ENCODE measurements around the gene CTNNA3.

The CTNNA3 gene

GRCh38 chr10:66591865-66592264, 1104.1 kb downstream of the CTNNA3 start:
- DNase-seq, result no peak

- no peak for DNase-seq
Measured at GRCh38 chr10:66587680-66588050, 1108.3 kb downstream of the CTNNA3 start.

DNA sequence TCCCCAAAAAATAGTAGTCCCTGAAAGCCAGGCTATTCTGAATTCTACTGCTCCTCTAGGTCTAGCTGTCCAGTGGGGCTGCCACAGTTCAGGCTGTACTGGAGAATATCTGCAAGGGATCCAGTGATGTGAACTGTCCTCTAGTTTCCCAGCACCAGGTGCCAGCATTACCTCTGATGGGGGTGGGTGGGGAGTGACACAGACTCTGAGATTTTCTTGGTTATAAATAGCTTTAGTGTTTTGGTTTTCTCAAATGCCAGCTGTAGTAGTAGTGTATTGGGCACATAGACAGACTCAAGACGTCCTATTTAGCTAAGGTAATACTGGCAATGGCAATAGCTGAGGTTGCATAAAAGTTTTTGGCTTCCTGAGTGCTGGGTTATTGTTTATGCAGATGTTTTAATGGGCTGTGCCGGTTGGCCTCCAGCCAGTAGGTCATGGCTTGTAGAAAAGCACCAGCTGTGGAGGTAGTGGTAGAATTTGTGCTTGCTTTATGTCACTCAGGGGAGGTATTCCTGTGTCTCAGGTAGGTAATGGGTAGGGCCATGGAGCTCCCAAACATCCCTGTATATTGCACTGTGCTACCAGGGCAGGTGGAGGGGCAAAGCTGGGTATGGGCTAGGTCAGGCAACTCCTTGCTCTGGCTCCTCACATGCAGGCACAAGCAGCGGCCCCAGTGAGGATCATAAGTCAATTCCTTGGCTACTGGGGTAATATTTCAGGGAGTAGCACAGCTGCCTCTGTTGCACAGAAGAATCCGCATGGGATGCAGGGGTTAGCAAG, 1108.9 kb downstream of the CTNNA3 start:
- no peak for DNase-seq

GRCh38 chr10:66586073-66586472, 1109.9 kb downstream of the CTNNA3 start:
- DNase-seq, result no peak

DNA sequence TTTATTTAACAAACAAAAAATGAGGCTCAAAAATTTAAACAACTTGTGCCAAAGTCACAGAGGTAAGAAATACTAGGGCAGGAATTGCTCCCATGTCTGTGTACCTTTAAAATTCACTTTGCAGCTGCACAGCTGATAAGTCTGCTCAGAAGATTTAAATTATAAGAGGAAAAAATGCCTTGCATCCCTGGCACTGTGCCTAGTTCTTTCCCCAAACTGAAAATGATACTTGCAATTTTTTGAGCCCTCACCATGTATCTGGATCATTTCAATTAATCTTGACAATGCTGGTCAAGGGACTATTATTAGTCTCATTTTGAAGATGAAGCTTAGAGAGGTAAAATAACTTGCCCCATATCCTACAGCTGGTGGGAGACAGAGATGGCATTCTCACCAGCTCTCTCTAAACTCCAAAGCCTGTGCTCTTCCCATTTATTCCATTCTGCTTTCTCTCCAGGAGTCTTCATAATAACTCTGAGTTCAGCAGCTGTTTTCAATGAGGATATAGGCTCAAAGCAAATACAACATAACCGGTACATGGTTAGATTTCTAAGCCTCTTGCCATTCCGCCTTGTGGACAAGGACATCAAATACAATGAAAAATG, 1120.6 kb downstream of the CTNNA3 start:
- no peak for DNase-seq

DNA sequence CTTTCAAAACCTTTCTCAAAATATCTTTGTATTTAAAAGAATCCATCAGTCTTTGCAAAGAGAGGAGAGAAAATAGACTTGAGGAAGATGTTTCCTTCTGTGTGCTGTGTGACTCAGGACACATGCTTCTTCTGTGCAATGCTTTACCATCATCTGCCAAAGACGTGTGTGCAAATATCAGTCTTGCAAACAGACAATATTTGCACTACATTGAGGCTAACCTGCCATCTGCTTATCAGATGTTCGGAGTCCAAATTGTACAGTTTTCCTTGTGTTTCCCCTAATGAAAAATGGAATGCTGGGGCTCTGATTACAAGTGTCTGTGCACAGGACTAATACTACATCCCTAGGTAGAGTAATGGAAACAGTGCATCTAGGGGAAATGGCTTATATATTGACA, 1123.3 kb downstream of the CTNNA3 start:
- DNase-seq, result no peak

DNA sequence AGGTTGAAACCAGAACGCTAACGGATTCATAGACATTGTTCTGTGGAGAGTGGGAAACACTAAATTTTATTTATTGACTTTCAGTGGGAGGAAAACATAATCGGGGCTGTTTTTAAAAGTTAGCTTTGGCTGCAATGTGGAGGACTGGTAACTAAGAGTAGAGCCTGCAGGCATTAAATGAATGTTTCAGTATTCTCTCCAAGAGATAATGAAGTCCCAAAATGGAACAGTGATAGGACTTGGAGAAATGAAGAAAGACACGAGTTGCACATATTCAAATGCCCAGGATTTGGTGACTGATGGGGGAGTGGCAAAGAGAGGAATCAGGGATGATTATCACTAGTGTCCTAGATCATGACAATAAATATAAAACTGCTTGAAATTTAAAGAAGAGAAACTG, 1130.0 kb downstream of the CTNNA3 start:
- DNase-seq, result no peak

- DNase-seq, result no peak
Measured at GRCh38 chr10:66564287-66564686, 1131.7 kb downstream of the CTNNA3 start.

- no peak for DNase-seq
Measured at GRCh38 chr10:66555061-66555460, 1140.9 kb downstream of the CTNNA3 start.

GRCh38 chr10:66552331-66552730, 1143.7 kb downstream of the CTNNA3 start:
- no peak for DNase-seq

DNA sequence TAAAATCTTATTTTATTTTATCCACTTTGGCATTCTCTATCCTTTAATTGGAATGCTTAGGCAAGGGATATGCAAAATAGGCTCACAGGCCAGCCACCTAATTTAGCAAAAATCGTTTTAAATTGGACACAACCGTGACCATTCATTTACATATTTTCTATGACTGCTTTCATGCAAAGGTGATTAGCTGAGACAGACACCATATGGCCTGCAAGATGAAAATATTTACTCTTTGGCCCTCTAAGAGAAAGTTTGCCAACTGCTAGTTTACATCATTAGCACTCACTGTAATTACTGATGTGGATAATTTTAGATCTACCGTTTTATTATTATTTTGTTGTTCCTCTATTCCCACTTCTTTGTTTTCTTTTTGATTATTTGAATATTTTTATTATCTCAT, 1145.6 kb downstream of the CTNNA3 start:
- DNase-seq, result no peak

DNA sequence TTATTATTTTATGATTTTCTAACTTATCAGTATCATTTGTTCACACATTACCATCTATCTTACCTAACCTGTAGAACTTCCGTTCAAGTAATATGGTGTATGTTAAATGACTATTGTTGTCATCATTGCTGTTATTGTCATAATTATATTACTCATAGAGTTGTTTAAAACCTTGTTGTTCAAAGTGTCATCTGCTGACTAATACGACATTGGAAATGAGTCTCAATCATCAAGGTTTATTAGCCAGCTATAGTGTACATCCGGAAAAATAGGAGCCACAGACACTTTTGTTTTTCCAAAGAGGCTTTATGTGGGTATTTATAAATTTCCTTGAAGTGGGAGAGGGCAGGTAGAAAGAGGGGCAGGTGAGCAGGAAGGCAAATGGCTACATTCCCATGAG, 1157.1 kb downstream of the CTNNA3 start:
- DNase-seq, result no peak

- DNase-seq, result no peak
Measured at GRCh38 chr10:66538371-66538770, 1157.6 kb downstream of the CTNNA3 start.

DNA sequence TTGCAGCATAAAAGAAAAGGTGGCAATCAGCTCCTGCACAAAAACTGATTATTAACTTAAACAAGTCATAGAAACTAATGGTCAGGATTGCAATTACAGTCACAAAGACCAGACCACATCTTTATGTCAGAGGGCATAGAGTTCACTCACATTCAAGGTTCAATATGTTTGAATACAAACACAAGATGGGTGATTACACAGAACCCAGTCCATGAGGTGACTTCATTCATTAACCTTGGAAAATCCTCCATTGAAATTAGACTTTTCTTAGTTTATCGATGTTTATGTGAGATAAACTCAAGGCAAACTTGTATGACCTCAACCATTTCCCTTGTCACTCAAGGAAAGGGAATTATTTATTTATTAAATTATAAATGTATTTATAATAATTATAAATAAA, 1158.8 kb downstream of the CTNNA3 start:
- no peak for DNase-seq

DNA sequence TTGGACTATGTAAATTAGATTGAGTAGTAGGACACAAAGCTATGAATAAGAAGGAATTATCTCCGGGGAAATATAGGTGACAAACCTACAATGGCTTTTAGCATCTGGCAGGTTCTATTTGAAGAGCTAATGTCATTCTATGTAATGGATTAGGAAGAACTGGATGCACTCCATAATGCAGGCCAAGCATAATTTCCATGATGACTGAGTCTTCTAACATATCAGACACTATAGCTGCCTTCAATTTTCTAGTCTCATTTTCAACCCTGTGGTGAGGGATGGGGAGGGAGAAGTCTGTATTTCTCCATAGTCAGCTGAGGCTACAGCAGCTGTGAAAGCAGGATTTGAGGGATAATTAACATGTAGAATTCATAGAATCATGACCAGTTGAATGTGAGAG, 1160.6 kb downstream of the CTNNA3 start:
- DNase-seq, result no peak

- no peak for DNase-seq
Measured at GRCh38 chr10:66534866-66535265, 1161.1 kb downstream of the CTNNA3 start.

DNA sequence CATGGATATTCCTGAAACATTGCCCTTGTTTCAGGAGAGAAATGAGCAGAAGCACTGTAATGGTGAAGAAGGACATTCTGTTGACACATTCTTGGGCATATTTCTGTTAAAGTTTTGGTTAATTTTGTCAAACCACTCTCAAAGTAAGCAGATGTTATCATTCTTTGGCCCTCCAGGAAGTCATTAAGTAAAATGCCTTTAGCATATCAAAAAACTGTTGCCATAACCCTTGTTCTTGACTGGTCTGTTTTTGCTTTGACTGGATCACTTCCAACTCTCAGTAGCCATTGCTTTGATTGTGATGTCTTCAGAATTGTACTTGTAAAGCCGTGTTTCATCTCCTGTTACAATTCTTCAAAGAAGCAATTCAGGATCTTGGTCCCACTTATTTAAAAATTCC, 1174.5 kb downstream of the CTNNA3 start:
- DNase-seq, result no peak

GRCh38 chr10:66519616-66520015, 1176.4 kb downstream of the CTNNA3 start:
- DNase-seq, result no peak

GRCh38 chr10:66514666-66515065, 1181.3 kb downstream of the CTNNA3 start:
- no peak for DNase-seq

GRCh38 chr10:66513504-66513903, 1182.5 kb downstream of the CTNNA3 start:
- DNase-seq, result no peak

GRCh38 chr10:66505003-66505657, 1190.9 kb downstream of the CTNNA3 start:
- no peak for DNase-seq

DNA sequence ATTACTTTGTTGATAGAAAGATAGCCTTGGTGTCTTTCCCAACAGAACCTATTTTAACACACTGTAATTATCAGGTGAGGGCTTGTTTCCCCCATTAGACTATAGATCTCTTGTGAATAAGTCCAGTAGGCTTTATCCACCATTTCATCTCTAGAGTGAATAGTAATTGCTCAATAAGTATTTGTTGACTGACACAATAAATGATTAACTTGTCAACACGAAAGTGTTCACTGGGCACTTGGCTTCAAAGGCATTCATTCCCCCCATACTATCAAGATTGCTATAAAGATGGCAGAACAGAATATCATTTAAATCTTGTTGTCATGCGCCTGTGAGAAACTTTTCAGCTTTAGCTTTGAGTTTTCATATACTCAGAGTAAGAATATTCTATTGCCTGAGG, 1194.6 kb downstream of the CTNNA3 start:
- no peak for DNase-seq

GRCh38 chr10:66483966-66484365, 1212.0 kb downstream of the CTNNA3 start:
- DNase-seq, result no peak

GRCh38 chr10:66472156-66472555, 1223.8 kb downstream of the CTNNA3 start:
- DNase-seq, result no peak

All from CD4-positive, alpha-beta T cell treated with Interleukin-1 beta for 1 hour (primary cell).